ENCODE data around the gene STXBP5.

The STXBP5 gene

DNA sequence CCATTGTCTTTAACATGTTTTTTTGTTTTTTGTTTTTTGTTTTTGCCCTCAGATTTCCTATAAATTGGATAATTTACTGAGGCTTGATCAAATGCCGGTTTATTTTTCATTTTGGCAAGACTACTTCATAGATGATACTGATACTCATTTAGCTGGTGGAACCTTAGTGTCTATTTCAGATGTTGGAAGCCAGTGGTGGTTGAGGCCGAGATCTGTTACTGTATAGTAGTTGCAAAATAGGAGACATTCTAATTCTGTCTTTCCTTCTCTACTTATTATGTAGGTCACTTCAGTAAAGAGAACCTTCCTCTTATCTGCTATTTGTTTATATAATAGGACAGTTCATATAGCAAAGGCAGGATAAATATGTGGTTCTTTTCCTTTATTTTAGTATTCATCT, 63.4 kb downstream of the STXBP5 start:
- TF ChIP-seq, protein P1, sequence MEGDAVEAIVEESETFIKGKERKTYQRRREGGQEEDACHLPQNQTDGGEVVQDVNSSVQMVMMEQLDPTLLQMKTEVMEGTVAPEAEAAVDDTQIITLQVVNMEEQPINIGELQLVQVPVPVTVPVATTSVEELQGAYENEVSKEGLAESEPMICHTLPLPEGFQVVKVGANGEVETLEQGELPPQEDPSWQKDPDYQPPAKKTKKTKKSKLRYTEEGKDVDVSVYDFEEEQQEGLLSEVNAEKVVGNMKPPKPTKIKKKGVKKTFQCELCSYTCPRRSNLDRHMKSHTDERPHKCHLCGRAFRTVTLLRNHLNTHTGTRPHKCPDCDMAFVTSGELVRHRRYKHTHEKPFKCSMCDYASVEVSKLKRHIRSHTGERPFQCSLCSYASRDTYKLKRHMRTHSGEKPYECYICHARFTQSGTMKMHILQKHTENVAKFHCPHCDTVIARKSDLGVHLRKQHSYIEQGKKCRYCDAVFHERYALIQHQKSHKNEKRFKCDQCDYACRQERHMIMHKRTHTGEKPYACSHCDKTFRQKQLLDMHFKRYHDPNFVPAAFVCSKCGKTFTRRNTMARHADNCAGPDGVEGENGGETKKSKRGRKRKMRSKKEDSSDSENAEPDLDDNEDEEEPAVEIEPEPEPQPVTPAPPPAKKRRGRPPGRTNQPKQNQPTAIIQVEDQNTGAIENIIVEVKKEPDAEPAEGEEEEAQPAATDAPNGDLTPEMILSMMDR (conservative IDR thresholded peaks at IDR 0.05; ENCODE audit: low read depth, low read length): no peak
- no peak for DNase-seq (ENCODE audit: low read depth)
- no peak overlapping the region for H3K4me3 ChIP-seq (ENCODE audit: low read length)

DNA sequence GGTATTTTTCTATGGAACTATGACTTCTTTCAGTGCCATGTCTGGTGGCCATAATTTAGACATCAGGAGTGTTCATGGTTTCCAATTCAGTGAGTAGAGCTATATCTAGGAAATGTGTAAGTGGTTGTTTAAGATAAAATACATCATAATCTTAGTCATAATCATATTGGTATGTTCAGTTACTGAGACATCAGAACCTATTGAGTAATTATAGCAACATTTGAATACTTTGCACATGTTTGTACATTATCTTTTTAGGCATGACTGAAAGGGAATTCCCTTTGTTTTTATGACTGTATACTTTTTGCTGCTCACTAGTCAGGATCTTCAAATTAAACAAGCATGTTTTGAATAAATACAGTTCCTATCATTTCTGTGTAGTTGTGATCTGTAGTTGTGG, 64.0 kb downstream of the STXBP5 start:
- TF ChIP-seq, protein P1 (conservative IDR thresholded peaks at IDR 0.05; ENCODE audit: low read depth, low read length): no peak
- H3K4me3 ChIP-seq (ENCODE audit: low read length): no peak overlapping the region
- DNase-seq (ENCODE audit: low read depth): no peak

DNA sequence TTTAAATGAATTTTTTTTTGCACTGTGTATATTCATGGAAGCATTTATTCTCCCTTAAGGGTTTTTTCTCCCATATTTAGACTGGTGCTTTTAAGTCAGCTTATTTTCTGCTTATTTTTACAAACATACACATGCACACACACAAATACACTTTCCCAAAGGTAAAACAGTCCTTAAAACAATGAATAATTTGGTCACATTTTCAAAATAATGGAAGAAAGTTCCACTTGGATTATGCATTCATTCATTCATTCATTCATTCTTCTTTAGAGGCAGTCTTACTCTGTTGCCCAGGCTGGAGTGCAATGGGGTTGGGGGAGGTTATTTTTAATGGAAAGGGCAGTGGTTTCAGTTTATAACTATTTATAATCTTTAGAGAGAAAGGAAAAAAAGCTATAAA, 69.8 kb downstream of the STXBP5 start:
- TF ChIP-seq, protein P1 (conservative IDR thresholded peaks at IDR 0.05; ENCODE audit: low read depth, low read length): no peak

DNA sequence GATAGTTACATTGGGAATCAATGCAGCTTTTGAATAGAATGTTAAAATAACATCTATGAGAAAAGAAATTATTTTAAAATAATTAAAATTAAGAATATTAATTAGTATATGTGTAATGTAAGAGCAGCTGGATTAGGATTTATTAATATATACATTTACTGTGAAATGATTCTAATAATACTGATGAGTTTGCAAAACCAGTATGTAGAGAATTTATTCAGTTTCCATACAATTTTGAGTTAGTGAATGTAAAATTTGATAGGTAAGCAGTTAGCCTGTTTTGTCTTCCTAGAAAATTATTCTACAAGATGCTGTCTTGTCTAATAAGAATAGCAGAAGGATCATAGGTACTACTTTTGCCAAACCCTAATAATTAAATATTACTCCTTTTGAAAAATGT, 70.6 kb downstream of the STXBP5 start:
- DNase-seq (ENCODE audit: low read depth): no peak
- H3K4me3 ChIP-seq (ENCODE audit: low read length): no peak overlapping the region
- TF ChIP-seq, protein P1 (conservative IDR thresholded peaks at IDR 0.05; ENCODE audit: low read depth, low read length): no peak

More for the DNA sequence above, 69.8 kb downstream of the STXBP5 start:
- DNase-seq (ENCODE audit: low read depth): no peak
- H3K4me3 ChIP-seq (ENCODE audit: low read length): no peak overlapping the region

DNA sequence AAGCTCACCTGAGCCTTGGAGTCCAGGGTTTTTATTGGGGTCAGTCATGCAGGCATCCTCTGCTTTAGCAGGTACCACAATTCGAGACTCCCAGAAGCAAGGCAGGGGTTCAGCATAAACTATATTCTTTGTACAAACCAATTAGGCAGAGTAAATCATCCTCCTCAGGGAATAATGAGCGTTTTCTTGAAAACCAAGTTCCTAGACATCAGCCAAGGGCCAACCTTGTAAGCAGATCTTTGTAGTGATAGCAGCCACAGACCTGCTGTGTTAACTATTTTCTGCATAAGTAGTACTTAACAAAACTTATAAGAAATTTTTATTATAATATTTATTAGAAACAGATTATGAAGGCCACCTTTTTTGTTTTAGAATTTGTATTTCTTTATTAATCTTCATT, 74.7 kb downstream of the STXBP5 start:
- TF ChIP-seq, protein P1 (conservative IDR thresholded peaks at IDR 0.05; ENCODE audit: low read depth, low read length): no peak
- H3K4me3 ChIP-seq (ENCODE audit: low read length): no peak overlapping the region
- no peak for DNase-seq (ENCODE audit: low read depth)

DNA sequence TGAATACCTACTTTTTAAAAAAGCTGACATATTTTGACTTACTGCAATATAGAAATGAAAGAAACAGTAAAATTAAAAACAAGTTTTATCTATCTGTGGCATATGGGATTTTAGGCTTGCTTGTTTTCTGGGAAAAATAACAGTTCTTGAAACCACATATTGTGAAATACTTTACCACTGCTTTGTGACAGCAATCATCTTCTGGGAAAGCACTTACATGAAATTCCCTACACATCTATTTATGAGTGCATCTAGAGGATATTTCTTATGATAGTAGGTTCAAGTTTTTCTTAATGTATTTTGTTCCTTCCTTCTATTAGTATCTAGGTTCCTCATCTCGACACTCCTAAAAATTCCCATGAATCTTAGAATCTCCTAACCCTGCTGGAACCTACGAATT, 75.2 kb downstream of the STXBP5 start:
- TF ChIP-seq, protein P1 (conservative IDR thresholded peaks at IDR 0.05; ENCODE audit: low read depth, low read length): no peak
- no peak overlapping the region for H3K4me3 ChIP-seq (ENCODE audit: low read length)

DNA sequence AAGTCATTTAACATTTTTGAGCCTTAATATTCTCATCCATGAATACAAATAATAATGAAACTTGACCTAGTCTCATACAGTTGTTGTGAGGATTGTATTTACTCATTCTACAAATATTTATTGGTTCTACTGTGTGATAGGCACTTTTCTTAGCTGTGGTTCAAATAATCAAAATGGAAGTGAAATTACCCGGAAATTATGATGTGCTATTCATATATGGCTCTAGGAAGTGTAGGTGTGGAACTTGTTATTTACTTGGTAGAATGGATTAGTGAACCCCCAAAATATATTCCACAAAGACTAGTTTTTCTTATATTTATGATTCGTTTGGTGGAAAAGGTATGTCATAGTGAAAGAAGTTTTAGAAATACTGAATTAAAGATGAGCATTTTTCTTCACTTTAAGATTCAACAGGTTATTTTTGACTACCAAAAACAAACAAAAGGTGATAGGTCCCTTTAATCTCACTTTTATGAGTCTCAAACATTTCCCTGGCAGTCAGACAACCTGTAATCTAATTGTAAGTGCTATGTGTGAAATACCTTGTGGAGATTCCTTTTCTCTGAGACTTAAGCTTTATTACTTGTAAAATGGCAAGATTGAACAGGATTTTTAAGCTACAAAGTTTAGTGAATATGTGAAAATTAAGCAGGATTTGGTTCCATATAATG, 77.8 kb downstream of the STXBP5 start:
- TF ChIP-seq, protein P1 (conservative IDR thresholded peaks at IDR 0.05; ENCODE audit: low read depth, low read length): no peak
- H3K4me3 ChIP-seq (ENCODE audit: low read length): no peak overlapping the region
- DNase-seq (ENCODE audit: low read depth): no peak

More for the DNA sequence above, 75.2 kb downstream of the STXBP5 start:
- no peak for DNase-seq (ENCODE audit: low read depth)
